Measurements from ENCODE around the gene TMCC3.
"Not testable (repeated sequence)": the region's sequence is repeated elsewhere in the genome, so short reads cannot be mapped to it uniquely, and the experiment has no call there.

TMCC3 gene

DNA sequence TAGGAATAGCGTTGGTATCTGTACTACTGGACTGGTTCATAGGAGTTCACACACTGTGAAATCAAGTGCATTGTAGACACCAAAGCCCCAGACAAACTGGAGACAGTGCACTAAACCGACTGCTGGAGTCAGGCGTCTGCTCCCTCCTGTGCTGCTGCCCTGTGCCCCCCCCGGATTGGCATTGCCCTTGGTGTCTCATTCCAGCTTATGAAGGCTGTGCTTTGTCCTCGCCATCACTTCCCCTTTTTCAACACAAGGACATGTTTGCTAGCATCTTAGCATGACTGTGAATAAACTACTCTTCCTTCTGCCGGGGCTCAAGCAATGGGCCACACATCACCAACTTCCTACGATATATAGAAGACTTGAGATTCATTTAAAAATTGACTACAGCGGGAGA is 84.0 kb downstream of the TMCC3 start:
- DNase-seq (ENCODE audit: low spot score): peak; percentile 95

DNA sequence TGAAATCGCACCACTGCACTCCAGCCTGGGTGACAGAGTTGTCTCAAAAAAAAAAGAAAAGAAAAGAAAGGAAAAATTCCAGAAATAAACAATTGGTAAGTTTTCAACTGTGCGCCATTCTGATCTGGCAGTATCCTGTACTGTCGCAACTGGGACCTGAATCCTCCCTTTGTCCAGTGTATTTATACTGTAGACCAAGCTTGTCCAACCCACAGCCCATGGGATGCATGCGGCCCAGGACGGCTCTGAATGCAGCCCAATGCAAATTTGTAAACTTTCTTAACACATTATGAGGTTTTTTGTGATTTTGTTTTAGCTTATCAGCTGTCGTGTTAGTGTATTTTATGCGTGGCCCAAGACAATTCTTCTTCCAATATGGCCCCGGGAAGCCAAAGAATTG is 84.7 kb downstream of the TMCC3 start:
- DNase-seq (ENCODE audit: low spot score): peak; percentile 63

GRCh38 chr12:94563286-94563685 is 87.1 kb downstream of the TMCC3 start:
- DNase-seq (ENCODE audit: low spot score): no peak

- peak; percentile 96 for DNase-seq (ENCODE audit: low spot score)
Measured at GRCh38 chr12:94561943-94562411, 88.4 kb downstream of the TMCC3 start.

DNA sequence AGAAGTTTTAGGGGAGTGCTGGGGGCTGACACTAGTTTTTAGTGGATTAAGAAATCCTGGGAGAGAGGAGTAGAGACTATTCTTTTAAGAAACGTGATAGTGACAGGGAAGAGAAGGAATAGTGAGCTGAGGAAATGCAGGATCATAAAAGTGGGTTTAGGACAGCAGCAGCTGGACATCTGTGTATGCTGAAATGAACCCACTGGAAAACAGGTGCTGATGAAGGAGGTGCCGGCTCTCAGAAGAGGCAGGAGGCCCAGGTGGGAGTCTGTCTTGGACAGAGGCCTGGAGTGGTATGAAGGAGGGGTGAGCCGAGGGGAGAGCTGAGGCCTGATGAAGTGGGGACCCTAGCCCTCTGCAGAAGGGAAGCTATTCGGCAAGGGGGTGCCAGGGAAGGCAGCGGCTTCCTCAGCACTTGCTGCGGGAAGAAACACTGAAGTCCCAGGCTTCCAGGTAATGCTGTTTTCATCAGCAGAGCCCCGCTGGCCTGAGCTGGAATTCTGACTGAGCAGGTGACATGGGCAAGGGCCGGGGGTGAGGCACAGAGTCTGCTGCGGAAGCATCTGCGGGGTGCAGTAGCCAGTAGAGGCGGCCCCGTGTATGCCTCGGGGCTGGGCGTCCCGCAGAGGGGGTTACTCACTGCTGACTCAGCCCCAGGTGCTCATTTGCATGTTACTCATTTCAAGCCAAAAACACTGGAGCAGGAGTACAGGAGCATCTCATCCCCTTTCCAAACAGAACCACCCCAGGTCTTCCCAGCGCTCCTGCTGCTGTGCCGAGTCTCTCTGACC is 89.7 kb downstream of the TMCC3 start:
- DNase-seq (ENCODE audit: low spot score): peak; percentile 52

- DNase-seq (ENCODE audit: low spot score): no peak
Measured at GRCh38 chr12:94558612-94559011, 91.7 kb downstream of the TMCC3 start.

DNA sequence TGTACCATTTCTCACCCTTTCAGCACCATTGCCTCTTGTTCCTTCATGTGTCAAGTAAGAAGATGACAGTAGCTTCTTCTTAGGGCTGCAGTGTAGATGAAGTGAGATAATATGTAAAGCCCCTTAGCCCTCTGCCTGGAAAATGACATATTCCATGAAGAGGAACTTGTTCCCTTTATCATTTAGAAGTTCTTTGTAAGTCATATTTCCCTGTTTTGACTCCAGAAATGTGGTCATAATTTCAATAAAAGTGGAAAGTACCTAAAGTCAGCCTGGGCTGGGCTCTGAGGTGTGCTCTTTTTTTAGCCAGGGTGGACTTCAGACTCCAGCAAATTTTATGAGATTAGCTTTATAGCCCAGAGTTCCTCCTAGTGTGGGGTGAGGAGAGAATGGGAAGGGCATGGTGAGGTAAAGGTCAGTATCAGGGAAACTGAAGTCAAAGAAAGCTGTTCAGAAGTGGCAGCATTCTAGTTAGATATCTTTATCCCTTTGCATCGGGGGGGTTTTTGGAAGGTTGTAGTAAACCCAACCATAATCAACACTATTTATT is 92.5 kb downstream of the TMCC3 start:
- no peak for DNase-seq (ENCODE audit: low spot score)

GRCh38 chr12:94555687-94556086 is 94.7 kb downstream of the TMCC3 start:
- DNase-seq (ENCODE audit: low spot score): no peak

- no peak for DNase-seq (ENCODE audit: low spot score)
Measured at GRCh38 chr12:94553875-94554274, 96.5 kb downstream of the TMCC3 start.

DNA sequence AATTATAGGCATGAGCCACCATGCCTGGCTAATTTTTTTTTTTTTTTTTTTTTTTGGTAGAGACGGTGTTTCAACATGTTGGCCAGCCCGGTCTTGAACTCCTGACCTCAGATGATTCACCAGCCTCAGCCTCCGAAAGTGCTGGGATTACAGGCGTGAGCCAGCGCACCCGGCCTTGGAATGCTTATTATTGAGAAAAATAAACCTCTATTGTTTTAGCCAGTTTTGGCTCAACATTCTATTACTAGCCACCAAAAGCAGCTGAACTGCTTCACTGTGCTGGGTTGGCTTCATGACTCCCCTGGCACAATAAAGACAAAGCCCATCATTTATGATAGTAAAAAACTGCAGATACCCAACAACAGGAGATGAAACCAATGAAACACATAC is 97.2 kb downstream of the TMCC3 start:
- DNase-seq (ENCODE audit: low spot score): peak; percentile 94

- no peak for DNase-seq (ENCODE audit: low spot score)
Measured at GRCh38 chr12:94551810-94552209, 98.5 kb downstream of the TMCC3 start.

- no peak for DNase-seq (ENCODE audit: low spot score)
Measured at GRCh38 chr12:94550964-94551363, 99.4 kb downstream of the TMCC3 start.

- DNase-seq (ENCODE audit: low spot score): not testable (repeated sequence)
Measured at GRCh38 chr12:94548833-94549232, 101.5 kb downstream of the TMCC3 start.

DNA sequence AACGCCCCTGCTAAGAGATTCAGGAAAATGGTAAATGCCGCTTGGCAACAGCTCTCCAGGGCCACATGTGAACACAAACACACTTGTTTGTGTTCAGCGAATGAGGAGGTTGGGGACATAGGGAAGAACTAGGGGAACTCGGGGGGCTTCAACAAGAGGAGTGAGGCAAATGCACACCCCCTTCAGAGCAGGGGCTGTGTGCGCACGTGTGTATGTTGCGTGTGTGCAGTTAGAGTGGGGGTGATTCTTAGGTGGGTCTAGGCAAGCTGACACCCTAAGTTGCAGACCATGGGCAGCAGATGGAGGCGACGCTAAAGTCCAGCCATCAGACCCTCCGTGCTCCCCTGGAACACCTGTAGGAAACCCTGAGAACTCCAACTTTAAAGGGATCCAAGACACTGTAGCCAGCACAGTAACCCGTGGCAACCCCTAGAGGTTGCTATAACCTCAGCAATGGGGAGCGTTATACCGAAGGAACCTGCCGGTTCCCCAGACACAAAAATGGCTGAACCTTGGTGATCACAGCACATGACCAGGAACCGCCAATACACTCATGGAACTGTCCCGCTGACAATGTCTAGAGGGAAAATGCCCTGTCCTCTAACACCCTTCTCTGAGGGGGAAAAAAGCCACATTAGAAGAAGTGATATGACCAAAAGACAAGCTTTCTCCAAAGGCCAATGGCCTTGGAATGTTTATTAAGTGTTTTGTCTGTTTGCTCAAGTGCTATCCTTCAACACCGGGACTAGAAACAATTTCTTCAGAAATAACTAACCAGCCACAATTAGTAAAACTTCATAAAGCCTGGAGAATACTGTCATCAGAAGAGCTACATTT is 104.2 kb downstream of the TMCC3 start:
- peak; percentile 73 for DNase-seq (ENCODE audit: low spot score)

GRCh38 chr12:94544355-94544754 is 106.0 kb downstream of the TMCC3 start:
- no peak for DNase-seq (ENCODE audit: low spot score)

- no peak for DNase-seq (ENCODE audit: low spot score)
Measured at GRCh38 chr12:94538318-94538717, 112.0 kb downstream of the TMCC3 start.

DNA sequence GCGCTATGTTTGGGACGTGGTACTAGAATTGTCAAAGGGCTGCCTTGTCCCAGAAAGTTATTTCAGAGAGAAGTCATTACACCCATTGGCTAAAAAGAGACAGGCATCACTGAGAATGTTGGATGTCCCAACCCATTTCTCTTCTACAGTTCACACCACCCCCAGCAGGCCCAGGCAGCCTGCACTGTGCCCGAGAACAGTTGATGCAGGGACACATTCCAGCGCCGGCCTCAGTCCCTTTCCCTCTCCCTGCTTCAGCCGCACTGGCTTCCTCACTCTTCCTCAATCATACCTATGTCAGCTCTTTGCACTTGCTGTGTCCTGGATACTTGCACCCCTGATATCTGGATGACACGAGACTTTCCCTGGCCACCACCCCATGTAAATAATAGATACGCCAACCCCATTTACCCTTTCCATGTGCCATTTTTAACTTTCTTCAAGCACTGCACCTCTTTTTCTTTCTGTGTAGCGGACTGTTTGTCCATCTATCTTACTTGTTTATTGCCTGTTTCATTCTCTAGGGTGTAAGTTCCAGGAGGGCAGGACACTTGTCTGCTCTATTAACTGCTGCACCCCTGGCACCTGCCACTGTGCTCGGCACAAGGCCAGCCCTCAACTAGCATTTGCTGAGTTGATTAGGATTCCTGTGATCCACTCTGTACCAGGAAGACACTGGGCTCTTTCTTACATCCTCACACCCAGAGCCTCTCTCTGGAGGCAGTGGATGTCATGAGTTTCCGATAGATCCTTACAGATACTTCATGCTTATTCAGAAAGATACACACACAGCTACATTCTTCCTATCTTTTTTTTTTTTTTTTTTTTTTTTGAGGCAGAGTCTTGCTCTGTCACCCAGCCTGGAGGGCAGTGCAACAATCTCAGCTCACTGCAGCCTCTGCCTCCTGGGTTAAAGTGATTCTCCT is 114.1 kb downstream of the TMCC3 start:
- no peak for DNase-seq (ENCODE audit: low spot score)

GRCh38 chr12:94535510-94535921 is 114.8 kb downstream of the TMCC3 start:
- no peak for DNase-seq (ENCODE audit: low spot score)

DNA sequence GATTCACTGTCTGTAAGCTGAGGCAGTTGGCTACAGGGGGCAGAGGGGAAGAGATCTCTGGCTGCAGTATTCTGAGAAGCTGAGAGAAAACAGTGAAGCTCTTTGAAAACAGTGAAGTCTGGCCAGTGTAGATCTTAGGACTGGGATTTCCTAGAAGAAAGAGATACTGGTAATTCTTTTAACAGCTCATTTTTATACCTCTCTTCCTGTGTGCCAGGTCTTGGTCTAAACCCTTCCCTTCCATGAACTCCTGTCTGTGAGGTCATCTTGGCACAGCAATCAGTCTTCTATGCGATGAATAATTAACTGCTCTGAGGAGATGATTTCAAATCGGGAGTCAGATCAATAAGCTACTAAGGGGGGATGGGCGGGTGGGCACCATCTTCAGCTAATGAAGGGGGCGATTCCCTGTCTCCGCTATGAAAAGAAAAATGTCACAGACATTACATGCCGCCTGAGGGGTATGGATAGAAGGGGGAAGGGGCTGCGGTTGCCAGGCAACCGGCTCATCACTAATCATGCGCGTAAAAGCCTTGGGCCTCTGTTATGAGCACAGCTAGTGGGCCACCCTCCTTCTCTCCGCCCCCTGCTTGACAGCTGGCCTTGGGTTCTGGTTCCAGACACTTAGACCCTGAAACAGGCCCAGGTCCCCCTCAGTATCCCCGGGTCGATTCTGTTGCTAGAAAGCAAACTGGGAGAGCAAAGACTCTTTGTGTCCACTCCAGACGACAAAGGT is 115.4 kb downstream of the TMCC3 start:
- DNase-seq (ENCODE audit: low spot score): no peak

GRCh38 chr12:94534278-94534677 is 116.1 kb downstream of the TMCC3 start:
- DNase-seq (ENCODE audit: low spot score): no peak

All from pons (tissue), 1 donor.